ENCODE results near the gene PPP1CC.

GRCh38 chr12:110728628-110729027 is 14.1 kb downstream of the PPP1CC start:
- TF ChIP-seq CTCF (IDR thresholded peaks at IDR 0.05) (no peak), POLR2A (IDR thresholded peaks at IDR 0.05) (no peak)

All from right lobe of liver (tissue), 4 donors.